GM03348 (cell line): ENCODE data around the gene TMEM9.

Source experiments
- DNase-seq: peaks from one replicate; pipeline ENCODE4 v3.0.0; 2012; ENCODE audit warnings: low spot score

TMEM9 gene

DNA sequence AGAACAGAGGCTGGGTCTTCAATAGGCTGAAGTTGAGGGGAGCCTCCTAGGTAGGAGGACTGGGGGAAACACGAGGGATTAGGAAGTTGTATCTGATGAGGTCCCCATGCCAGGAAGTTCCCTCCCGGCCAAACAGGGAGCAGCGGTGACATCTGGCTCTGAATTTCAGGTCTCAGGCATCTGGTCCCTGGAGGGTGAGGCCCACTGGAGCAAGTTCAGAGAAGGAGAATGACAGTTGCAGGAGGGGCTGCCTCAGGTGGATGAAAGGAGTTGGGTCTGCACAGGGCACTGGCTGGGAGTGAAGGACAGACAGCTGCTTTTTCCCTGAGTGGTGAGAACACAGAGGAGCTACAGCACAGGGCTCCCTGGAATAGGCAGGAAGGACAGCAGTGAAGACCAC, 9.1 kb downstream of the TMEM9 start:
- DNase-seq, result no peak

DNA sequence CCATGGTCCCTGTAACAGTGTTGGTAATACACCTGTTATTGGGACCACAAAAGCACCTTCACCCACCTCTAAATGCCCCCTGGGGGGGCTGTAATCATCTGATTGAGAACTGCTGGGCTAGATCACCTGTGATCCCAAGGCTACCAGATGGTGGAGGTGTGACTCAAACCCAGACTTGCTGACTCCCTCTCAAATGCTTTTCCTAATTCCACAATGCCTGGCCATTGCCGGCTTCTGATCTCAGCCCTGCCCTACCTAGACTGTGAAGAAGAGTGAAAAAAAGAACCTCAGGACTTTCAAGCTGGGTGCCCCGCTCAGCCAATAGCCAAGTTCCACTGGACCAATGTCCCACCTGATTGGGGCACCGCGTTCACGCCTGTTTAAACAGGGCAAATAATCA, 9.6 kb downstream of the TMEM9 start:
- DNase-seq, result no peak

DNA sequence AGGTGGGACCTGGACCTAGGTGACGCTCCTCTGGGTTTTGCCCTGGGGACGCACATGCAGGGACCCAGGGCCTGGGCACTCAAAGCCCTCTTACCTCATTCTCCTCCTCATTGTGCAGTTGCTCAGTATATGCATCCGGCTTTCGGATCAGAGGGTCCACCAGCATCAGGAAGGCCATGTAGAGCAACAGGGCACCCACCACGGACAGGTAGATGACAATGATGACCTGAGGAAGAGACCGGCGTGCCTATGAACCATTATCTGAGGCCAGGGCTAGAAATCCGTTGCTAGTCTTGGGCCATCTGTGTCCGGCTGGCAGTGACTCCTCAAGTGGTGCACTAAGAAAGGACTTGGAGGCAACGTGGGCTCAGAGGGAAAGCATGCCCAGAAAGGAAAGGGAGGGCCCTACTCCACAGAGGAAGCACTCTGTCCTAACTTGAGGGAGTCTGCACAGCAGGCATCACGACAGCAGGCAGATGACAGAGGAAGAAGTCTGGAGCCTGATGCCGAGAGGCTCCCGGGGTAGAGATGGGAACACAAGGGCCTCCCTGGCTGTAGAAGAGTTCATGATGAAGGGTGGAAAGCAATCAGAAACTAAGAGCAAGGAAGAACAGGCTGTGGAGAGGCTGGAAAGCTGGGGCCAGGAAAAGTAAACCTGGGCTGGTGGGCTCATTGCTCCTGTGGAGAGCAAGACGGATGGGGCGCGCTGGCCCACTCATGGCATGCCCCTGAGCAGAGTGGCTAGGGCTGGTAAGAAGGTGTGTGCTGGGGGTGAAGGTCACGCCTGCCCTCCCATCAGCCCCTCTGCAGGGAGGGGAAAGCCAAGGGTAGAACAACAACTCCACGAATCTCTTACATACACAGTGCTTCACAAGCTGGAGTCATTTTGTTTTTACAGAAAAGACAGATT, 10.3 kb downstream of the TMEM9 start:
- no peak for DNase-seq

GRCh38 chr1:201142849-201143725, 11.2 kb downstream of the TMEM9 start:
- DNase-seq, result peak; percentile 26

GRCh38 chr1:201142011-201142848, 12.0 kb downstream of the TMEM9 start:
- no peak for DNase-seq

GRCh38 chr1:201141418-201141817, 12.9 kb downstream of the TMEM9 start:
- no peak for DNase-seq

DNA sequence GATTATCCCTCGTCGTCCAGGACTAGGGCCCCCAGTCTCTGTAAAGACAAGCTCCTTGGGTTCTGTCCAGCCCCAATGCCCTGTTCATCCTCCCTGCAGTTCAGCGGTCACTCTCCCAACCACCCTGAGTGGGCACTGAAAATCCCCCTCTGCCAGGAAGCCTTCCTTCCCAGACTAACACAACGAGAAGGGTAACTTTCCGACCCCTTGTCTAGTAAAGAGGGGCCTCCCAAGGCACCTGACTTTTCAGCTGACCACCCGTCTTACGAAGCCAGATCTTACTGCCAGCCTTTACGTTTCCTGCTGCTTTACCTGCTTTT, 13.4 kb downstream of the TMEM9 start:
- DNase-seq, result no peak

DNA sequence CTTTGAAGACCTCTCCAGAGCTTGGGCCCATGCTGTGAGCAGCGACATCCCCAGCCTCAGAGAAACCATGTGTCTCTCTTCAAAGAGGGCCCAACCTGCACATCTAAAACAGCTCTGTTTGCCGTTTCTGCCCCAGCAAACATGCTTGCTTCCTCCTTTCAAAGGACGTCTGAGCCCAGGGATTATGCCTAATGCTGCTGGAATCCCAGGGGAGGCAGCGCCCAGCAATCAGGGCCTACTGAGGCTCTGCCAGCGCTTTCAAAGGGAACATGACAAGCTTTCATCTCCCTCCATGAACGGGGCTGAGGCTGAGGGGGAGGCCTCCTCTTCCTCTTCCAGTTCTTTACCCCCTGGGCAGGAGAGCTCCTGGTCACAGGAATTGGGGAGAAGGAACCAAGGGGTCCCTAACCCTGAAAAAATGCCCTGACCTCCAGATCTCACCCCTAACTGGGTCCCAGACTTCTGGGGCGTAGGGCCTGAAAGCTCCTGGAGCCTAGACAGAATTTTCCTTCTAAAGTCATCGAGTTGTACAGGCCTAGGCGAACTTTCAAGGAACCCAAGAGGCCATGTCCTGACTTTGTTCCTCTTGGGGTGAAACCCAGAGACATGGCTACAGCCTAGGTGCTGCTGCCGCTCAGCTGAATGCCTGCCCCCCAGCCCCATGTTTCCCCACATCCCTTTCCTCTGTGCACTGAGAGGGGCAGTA, 13.9 kb downstream of the TMEM9 start:
- no peak for DNase-seq

DNA sequence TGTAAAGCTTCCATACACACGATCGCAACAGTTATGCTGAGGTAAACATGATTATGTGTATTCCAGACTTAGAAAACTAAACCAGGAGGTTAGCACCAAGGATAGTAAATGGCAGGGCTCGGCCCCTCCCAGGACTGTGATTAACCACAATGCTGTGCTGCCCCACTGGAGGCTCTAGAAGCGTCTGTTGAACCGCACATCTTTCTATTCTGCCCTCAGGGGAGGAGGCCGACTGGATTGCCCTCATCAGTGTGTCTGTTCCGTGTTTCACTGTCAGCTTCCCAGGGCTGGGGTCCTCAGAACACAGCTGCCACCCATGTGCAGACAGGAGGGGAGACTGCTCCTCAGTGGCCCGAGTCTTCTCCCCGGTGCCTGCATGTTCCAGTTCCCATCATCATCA, 14.5 kb downstream of the TMEM9 start:
- DNase-seq, result no peak

DNA sequence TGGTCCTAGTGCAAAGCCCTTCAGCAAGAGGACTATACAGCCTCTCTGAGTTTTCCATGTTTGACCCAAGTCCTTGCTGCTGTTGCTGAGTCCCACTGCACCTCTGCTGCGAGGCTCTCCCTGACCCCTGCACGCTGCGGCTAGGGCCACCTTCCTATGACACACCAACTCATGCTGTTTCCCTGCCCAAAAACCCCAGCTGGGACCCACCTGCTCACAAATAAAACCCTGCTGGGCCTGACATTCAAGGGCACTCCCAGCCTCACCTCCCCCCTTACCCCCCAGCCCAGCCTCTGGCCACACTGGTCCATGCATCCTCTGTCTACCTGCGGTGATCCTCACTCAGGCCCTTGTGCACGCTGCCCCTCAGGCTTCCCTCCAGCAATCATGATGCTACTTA, 15.0 kb downstream of the TMEM9 start:
- no peak for DNase-seq

- DNase-seq, result no peak
These were observed 15.9 kb downstream of the TMEM9 start for GRCh38 chr1:201138311-201138840.

DNA sequence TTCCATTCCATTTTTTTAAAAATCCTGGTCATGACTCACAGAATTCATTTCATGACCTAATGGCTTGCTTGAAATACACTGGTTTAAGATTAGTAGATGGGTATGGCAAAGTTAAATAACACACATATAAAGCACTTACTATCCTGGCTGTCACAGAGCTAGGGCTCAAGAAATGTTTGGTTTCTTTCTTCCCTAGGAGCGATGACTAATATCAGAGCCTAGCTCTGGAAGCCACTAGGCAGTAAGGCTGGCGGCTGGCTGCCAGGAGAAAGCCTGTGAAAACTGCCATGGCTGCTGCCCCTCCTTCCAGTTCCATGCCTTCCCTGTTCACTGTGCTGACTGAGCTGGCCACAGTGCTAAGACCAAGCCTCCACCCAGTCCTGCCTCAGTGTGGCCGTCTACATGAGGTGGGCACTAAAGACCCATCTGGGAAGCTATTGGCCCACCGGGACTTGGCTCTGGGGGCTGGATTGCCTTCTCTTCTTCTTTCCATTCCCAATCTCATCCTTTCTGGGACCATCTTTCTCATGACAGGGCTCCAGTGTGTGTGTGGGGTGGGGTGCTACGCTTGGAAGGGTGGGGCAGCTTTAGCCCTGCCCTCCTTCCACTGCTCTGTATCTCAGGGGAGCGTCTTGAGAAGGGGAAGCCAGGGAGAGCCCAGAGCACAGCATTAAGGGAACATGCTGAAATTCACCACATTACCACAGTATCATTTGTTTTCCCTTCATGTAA, 16.5 kb downstream of the TMEM9 start:
- peak; percentile 85 for DNase-seq

GRCh38 chr1:201137024-201137392, 17.3 kb downstream of the TMEM9 start:
- DNase-seq, result no peak

DNA sequence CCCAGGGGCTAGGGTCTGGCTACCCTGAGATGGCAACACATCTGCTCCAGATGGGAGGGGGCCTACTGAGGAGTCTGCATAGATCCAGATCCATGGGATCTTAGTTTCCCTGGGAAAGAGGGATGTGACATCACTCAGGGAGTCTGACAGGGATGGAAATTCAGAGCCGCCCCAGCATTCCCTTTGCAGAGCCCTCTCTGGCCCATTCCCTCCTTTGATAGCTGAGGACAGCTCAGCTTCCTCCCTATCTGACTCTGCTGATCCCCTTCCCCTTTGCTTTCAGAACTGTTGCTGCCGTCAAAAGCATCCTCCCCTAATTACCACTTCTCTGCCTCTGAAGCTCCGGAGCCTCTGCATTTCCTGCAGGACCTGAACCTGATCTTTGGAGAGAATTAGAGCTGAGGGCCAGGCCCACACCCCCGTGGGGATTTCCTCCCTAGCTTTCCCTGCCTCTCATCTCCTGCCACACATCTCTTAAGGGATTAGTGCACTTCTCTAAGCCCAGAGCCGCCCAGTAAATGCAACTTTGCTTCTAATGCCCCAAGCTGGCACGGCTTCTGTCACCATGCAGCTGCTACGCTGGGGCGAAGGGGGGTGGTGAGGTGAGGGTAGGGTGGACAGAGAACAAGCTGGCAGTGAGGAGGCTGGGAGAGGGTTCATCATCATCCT, 17.8 kb downstream of the TMEM9 start:
- DNase-seq, result no peak

DNA sequence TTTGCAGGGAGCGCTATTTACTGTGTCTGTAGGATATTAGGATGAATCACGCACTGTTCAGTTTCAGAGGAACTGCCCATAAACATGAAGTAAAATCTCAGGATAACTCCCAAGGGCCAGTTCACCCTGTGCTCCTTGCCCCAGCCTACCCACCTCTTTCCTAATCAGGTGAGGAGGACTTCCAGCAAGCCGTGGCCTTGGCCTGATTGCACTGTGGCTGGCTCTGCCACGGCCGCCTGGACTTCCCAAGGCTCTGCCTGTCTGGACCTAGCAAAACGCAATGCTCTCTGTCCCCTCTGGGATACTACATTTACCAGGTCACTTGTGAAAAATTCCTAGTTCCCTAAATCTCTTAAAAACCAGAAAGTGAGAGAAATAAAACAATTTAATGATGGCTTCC, 19.9 kb downstream of the TMEM9 start:
- DNase-seq, result no peak

DNA sequence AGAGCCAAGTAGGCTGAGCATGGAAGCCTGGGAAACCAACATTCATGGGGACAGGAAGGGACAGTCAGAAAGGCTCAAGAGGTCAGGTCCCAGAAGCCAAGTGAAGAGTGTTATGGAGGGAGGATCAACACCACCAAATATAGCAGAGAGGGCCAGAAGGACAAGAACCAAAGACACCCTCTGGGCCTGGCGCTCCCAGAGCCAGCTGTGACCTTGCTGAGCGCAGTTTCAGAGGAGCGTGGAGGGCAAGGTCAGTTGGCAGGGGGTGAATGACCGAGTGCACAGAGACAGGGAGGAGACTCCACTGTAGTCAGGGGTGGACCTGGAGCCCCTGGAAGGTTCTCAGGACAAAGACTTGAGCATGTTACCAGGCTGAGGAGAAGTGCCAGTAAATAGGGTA, 22.9 kb downstream of the TMEM9 start:
- no peak for DNase-seq

- DNase-seq, result no peak
These were observed 25.3 kb downstream of the TMEM9 start for GRCh38 chr1:201128962-201129361.

DNA sequence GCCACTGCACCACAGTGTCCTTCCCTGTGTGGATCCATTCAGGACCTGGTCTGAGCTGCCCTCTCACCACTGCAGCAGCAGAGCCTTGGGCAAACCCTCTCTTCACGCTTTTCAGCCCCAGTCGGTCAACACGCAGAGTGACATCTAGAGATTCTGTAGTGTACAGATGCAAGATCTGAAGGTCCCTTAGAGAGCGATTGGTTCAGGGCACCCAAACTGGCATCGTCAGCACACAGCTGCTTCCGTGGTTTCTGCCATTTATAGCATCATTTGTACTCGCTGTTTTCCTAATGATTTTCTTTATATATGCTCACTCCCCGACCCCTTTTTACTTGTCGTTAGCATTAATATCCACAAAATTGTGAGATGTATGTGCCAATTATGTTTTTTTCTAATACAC, 25.8 kb downstream of the TMEM9 start:
- DNase-seq, result no peak

DNA sequence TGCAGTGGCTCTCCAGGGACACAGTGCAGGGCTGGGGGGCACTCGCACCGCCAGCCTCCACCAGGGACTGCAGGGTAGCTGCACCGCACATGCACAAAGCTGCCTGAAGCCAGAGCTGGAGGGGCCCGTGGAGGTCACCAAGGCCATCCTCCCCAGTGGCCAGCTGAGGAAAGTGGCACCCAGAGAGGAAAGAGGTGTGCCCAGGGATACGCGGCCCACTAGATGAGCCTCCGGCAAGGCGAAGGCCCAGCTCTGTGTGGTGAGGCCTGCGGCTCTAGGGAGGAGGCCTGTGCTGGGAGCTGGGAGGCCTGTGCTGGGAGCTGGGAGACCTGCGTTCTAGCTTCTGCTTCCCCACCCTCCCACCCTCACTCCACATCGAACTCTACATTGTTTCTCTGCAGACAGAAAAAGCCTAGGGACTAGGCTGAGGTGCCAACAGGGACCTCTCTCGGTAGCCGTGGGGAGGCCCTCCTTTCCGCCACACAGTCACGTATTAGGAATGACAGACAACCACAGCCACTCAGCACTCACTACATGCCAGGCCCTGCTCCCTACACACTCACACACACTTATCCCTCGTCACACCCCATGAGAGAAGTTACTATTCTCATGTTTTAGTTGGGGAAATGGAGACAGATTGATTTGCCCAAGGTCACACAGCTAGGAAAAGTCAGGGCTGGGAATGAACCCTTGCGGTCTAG, 26.4 kb downstream of the TMEM9 start:
- DNase-seq, result no peak
